Measurements from ENCODE around the gene CDH3. TPM values are rescaled to one million over a fixed set of nuclear protein-coding genes. Genes with fewer than 3 reads are reported as not detected.

The CDH3 gene
- total RNA-seq, 2 donors from 2014 or later = 0.37 to 0.42 TPM

- DNase-seq (no peak), ATAC-seq (no peak)
- peaks cover 3% of the 10 kb centered on the region for H3K9me3 ChIP-seq (ENCODE audit: control insufficient read depth, low read length, poor library complexity, severe bottlenecking)
- Mint-ChIP-seq H3K27me3 (peaks cover 38% of the 10 kb centered on the region), H3K4me1 (no peaks in the 10 kb centered on the region), H3K36me3 (ENCODE audit: low read depth) (no peaks in the 10 kb centered on the region), H3K4me3 (no peak overlapping the region), H3K27ac (no peak overlapping the region)
These were observed 14.6 kb downstream of the CDH3 start for GRCh38 chr16:68659412-68660358.

GRCh38 chr16:68660359-68660795 lies 15.3 kb downstream of the CDH3 start:
- H3K4me3 Mint-ChIP-seq = no peak overlapping the region
- ATAC-seq = no peak
- H3K9me3 ChIP-seq (ENCODE audit: control insufficient read depth, low read length, poor library complexity, severe bottlenecking) = peaks cover 3% of the 10 kb centered on the region
- DNase-seq = no peak
- peaks cover 36% of the 10 kb centered on the region for H3K27me3 Mint-ChIP-seq
- H3K36me3 Mint-ChIP-seq (ENCODE audit: low read depth) = no peaks in the 10 kb centered on the region
- H3K27ac Mint-ChIP-seq = no peak overlapping the region
- H3K4me1 Mint-ChIP-seq = no peaks in the 10 kb centered on the region

GRCh38 chr16:68662035-68662434 lies 16.9 kb downstream of the CDH3 start:
- no peaks in the 10 kb centered on the region for H3K4me1 Mint-ChIP-seq
- no peak overlapping the region for H3K4me3 Mint-ChIP-seq
- H3K27ac Mint-ChIP-seq = no peak overlapping the region
- H3K27me3 Mint-ChIP-seq = peaks cover 24% of the 10 kb centered on the region
- H3K36me3 Mint-ChIP-seq (ENCODE audit: low read depth) = no peaks in the 10 kb centered on the region
- no peak for ATAC-seq
- DNase-seq = no peak
- peaks cover 3% of the 10 kb centered on the region for H3K9me3 ChIP-seq (ENCODE audit: control insufficient read depth, low read length, poor library complexity, severe bottlenecking)

GRCh38 chr16:68664297-68664696 lies 19.2 kb downstream of the CDH3 start:
- no peak for DNase-seq
- Mint-ChIP-seq H3K27me3 (peaks cover 16% of the 10 kb centered on the region), H3K27ac (no peak overlapping the region), H3K36me3 (ENCODE audit: low read depth) (no peaks in the 10 kb centered on the region), H3K4me1 (no peaks in the 10 kb centered on the region), H3K4me3 (no peak overlapping the region)
- ATAC-seq = no peak
- H3K9me3 ChIP-seq (ENCODE audit: control insufficient read depth, low read length, poor library complexity, severe bottlenecking) = peaks cover 3% of the 10 kb centered on the region

- ATAC-seq (no peak), DNase-seq (no peak)
- Mint-ChIP-seq H3K4me3 (no peak overlapping the region), H3K36me3 (ENCODE audit: low read depth) (no peaks in the 10 kb centered on the region), H3K27ac (no peak overlapping the region), H3K4me1 (no peaks in the 10 kb centered on the region), H3K27me3 (peaks cover 16% of the 10 kb centered on the region)
- peaks cover 3% of the 10 kb centered on the region for H3K9me3 ChIP-seq (ENCODE audit: control insufficient read depth, low read length, poor library complexity, severe bottlenecking)
These were observed 20.4 kb downstream of the CDH3 start for GRCh38 chr16:68665501-68665900.

- ATAC-seq = no peak
- peaks cover 10% of the 10 kb centered on the region for H3K27me3 Mint-ChIP-seq
- H3K27ac Mint-ChIP-seq = no peak overlapping the region
- H3K4me1 Mint-ChIP-seq = no peaks in the 10 kb centered on the region
- H3K9me3 ChIP-seq (ENCODE audit: control insufficient read depth, low read length, poor library complexity, severe bottlenecking) = no peaks in the 10 kb centered on the region
- no peak for DNase-seq
- no peak overlapping the region for H3K4me3 Mint-ChIP-seq
- no peaks in the 10 kb centered on the region for H3K36me3 Mint-ChIP-seq (ENCODE audit: low read depth)
These were observed 23.2 kb downstream of the CDH3 start for GRCh38 chr16:68668266-68668665.

GRCh38 chr16:68676113-68676860 lies 31.2 kb downstream of the CDH3 start:
- Mint-ChIP-seq H3K27ac (no peak overlapping the region), H3K4me3 (no peak overlapping the region), H3K4me1 (no peaks in the 10 kb centered on the region), H3K27me3 (peaks cover 23% of the 10 kb centered on the region), H3K36me3 (ENCODE audit: low read depth) (no peaks in the 10 kb centered on the region)
- ATAC-seq (no peak), DNase-seq (no peak)
- no peaks in the 10 kb centered on the region for H3K9me3 ChIP-seq (ENCODE audit: control insufficient read depth, low read length, poor library complexity, severe bottlenecking)

- Mint-ChIP-seq H3K27ac (no peak overlapping the region), H3K36me3 (ENCODE audit: low read depth) (no peaks in the 10 kb centered on the region), H3K4me1 (no peaks in the 10 kb centered on the region), H3K27me3 (peaks cover 14% of the 10 kb centered on the region), H3K4me3 (no peak overlapping the region)
- no peaks in the 10 kb centered on the region for H3K9me3 ChIP-seq (ENCODE audit: control insufficient read depth, low read length, poor library complexity, severe bottlenecking)
- DNase-seq (no peak), ATAC-seq (no peak)
These were observed 35.9 kb downstream of the CDH3 start for GRCh38 chr16:68681038-68681437.

GRCh38 chr16:68685685-68686478 lies 40.8 kb downstream of the CDH3 start:
- no peaks in the 10 kb centered on the region for H3K4me1 Mint-ChIP-seq
- H3K27ac Mint-ChIP-seq = no peak overlapping the region
- H3K36me3 Mint-ChIP-seq (ENCODE audit: low read depth) = no peaks in the 10 kb centered on the region
- ATAC-seq = no peak
- no peak overlapping the region for H3K4me3 Mint-ChIP-seq
- H3K9me3 ChIP-seq (ENCODE audit: control insufficient read depth, low read length, poor library complexity, severe bottlenecking) = no peaks in the 10 kb centered on the region
- no peak for DNase-seq
- H3K27me3 Mint-ChIP-seq = no peaks in the 10 kb centered on the region

GRCh38 chr16:68686905-68687304 lies 41.8 kb downstream of the CDH3 start:
- ATAC-seq = no peak
- Mint-ChIP-seq H3K4me1 (no peaks in the 10 kb centered on the region), H3K27me3 (no peaks in the 10 kb centered on the region), H3K36me3 (ENCODE audit: low read depth) (no peaks in the 10 kb centered on the region), H3K4me3 (no peak overlapping the region), H3K27ac (no peak overlapping the region)
- no peak for DNase-seq
- no peaks in the 10 kb centered on the region for H3K9me3 ChIP-seq (ENCODE audit: control insufficient read depth, low read length, poor library complexity, severe bottlenecking)

- no peaks in the 10 kb centered on the region for H3K9me3 ChIP-seq (ENCODE audit: control insufficient read depth, low read length, poor library complexity, severe bottlenecking)
- DNase-seq = no peak
- ATAC-seq = no peak
- H3K4me3 Mint-ChIP-seq = no peak overlapping the region
- no peak overlapping the region for H3K27ac Mint-ChIP-seq
- H3K4me1 Mint-ChIP-seq = no peaks in the 10 kb centered on the region
- H3K27me3 Mint-ChIP-seq = peaks cover 5% of the 10 kb centered on the region
- peaks cover 3% of the 10 kb centered on the region for H3K36me3 Mint-ChIP-seq (ENCODE audit: low read depth)
These were observed 44.8 kb downstream of the CDH3 start for GRCh38 chr16:68689921-68690320.

- no peaks in the 10 kb centered on the region for H3K9me3 ChIP-seq (ENCODE audit: control insufficient read depth, low read length, poor library complexity, severe bottlenecking)
- no peak for DNase-seq
- H3K27ac Mint-ChIP-seq = no peak overlapping the region
- ATAC-seq = no peak
- no peaks in the 10 kb centered on the region for H3K4me1 Mint-ChIP-seq
- peaks cover 8% of the 10 kb centered on the region for H3K27me3 Mint-ChIP-seq
- no peak overlapping the region for H3K4me3 Mint-ChIP-seq
- peaks cover 3% of the 10 kb centered on the region for H3K36me3 Mint-ChIP-seq (ENCODE audit: low read depth)
These were observed 50.5 kb downstream of the CDH3 start for GRCh38 chr16:68695575-68695974.

- Mint-ChIP-seq H3K4me1 (no peaks in the 10 kb centered on the region), H3K27ac (no peak overlapping the region), H3K4me3 (no peak overlapping the region), H3K36me3 (ENCODE audit: low read depth) (peaks cover 3% of the 10 kb centered on the region), H3K27me3 (peaks cover 8% of the 10 kb centered on the region)
- DNase-seq = no peak
- no peak for ATAC-seq
- no peaks in the 10 kb centered on the region for H3K9me3 ChIP-seq (ENCODE audit: control insufficient read depth, low read length, poor library complexity, severe bottlenecking)
These were observed 51.4 kb downstream of the CDH3 start for GRCh38 chr16:68696514-68696913.

All from T-helper 17 cell (primary cell).